ENCODE data around the gene SEPHS2.
"Not testable (repeated sequence)": the region's sequence is repeated elsewhere in the genome, so short reads cannot be mapped to it uniquely, and the experiment has no call there.

The SEPHS2 gene

DNA sequence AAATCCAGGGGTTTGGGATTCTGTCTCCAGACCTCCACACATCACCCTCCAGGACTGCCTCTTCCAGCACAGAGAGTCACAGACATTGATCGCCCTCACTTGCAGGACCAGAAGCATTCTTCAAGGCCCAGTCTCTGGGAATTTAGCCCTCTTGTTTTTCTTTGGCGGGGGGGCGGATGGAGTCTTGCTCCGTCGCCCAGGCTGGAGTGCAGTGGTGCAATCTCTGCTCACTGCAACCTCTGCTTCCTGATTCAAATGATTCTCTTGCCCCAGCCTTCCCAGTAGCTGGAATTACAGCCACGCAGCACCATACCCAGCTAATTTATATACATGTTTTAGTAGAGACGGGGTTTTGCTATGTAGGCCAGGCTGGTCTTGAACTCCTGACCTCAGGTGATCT is 18.4 kb upstream of the SEPHS2 start:
- DNase-seq = no peak

DNA sequence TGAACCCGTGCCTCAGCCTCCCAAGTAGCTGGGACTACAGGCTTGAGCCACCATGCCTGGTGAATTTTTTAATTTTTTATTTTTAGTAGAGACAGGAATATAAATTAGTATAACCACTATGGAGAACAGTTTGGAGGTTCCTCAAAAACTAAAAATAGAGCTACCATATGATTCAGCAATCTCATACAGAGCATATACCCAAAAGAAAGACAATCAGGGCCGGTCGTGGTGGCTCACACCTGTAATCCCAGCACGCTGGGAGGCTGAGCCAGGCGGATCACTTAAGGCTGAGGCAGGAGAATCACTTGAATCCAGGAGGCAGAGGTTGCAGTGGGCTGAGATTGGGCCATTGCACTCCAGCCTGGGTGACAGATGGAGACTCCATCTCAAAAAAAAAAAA is 15.8 kb upstream of the SEPHS2 start:
- DNase-seq = not testable (repeated sequence)

GRCh38 chr16:30459456-30459855 is 13.8 kb upstream of the SEPHS2 start:
- DNase-seq = no peak

GRCh38 chr16:30458561-30459394 is 13.1 kb upstream of the SEPHS2 start:
- DNase-seq = no peak

DNA sequence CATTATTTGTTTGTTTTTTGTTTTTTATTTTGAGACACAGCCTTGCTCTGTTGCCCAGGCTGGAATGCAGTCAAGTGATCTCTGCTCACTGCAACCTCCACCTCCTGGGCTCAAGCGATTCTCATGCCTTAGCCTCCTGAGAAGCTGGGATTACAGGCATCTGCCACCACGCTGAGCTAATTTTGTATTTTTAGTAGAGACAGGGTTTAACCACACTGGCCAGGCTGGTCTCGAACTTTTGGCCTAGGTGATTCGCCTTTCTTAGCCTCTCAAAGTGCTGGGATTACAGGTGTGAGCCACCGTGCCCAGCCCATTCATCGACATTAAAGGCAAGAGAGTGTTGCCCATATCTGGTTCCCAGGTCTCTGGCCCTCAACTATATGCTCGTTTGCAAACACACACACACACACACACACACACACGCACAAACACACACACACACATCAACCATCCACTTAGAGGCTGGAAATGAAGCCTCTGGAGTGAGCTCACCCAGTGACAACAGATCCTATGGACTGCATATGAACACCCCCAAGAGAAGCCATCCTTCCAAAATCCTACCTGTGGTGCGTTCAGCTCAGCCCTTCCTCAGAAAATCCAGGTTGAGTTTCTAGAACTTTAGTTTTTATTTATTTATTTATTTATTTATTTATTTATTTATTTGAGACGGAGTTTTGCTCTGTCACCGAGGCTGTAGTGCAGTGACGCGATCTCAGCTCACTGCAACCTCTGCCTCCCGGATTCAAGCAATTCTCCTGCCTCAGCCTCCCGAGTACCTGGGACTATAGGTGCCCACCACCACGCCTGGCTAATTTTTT is 12.3 kb upstream of the SEPHS2 start:
- no peak for DNase-seq

GRCh38 chr16:30457256-30457655 is 11.6 kb upstream of the SEPHS2 start:
- DNase-seq = no peak

GRCh38 chr16:30456302-30456701 is 10.6 kb upstream of the SEPHS2 start:
- DNase-seq = no peak

DNA sequence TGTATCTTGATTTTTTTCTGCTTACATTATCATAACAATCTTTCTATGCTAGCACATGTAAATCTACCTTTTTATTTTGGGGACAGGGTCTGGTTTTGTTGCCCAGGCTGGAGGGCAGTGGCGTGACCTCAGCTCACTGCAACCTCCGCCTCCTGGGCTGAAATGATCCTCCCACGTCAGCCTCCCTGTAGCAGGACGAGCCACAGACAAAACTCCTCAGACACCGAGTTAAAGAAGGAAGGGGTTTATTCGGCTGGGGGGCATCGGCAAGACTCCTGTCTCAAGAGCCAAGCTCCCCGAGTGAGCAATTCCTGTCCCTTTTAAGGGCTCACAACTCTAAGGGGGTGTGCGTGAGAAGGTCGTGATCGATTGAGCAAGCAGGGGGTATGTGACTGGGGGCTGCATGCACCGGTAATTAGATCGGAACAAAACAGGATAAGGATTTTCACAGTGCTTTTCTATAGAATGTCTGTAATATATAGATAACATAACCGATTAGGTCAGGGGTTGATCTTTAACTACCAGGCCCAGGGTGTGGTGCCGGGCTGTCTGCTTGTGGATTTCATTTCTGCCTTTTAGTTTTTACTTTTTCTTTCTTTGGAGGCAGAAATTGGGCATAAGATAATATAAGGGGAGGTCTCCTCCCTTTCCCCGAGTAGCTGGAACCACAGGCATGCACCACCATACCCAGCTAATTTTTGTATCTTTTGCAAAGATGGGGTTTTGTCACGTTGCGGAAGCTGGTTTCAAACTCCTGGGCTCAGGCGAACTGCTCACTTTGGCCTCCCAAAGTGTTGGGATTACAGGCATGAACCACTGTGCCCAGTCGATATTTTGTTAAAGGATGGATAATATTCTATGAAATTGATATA is 7.3 kb upstream of the SEPHS2 start:
- not testable (repeated sequence) for DNase-seq

- no peak for DNase-seq
Observed at GRCh38 chr16:30449116-30449435, 3.4 kb upstream of the SEPHS2 start.

- DNase-seq = no peak
Observed at GRCh38 chr16:30447512-30448226, 2.0 kb upstream of the SEPHS2 start.

DNA sequence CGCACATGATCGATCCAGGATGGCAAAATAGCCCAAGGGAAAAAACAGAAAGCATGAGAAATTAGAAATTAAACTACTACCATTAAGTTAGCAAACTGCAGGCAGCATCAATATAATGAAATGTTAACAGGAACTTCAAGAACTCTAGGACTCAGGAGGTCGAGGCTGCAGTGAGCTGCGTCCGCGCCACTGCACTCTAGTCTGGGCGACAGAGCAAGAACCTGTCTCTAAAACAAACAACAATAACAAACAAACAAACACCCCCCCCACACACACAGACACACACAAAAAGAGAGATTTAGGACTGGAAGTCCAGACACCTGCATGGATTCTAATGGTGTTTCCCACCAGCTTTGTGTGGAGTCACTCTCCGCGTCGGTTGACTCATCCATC is 525 bp upstream of the SEPHS2 start:
- peak in 1 of 3 experiments; percentile 41 for DNase-seq

DNA sequence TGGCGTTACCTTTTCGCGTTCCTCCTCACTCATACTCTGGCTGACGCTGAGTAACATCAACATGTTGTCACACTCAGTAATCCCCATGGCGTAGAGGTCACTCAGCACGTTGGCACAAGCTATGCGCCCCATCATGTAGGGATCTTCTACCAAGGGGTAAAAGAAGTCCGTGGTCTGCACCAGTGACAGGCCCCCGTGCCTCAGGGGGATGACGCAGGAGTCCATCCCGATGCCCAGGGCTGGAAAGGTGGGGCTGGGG is 596 bp downstream of the SEPHS2 start:
- no peak for DNase-seq

- DNase-seq = peak in 1 of 3 experiments; percentile 11
Observed at GRCh38 chr16:30444231-30445148, 1.2 kb downstream of the SEPHS2 start.

- no peak for DNase-seq
Observed at GRCh38 chr16:30443631-30444030, 2.0 kb downstream of the SEPHS2 start.

GRCh38 chr16:30439720-30440348 is 5.8 kb downstream of the SEPHS2 start:
- no peak for DNase-seq

- no peak for DNase-seq
Observed at GRCh38 chr16:30438835-30439234, 6.8 kb downstream of the SEPHS2 start.

DNA sequence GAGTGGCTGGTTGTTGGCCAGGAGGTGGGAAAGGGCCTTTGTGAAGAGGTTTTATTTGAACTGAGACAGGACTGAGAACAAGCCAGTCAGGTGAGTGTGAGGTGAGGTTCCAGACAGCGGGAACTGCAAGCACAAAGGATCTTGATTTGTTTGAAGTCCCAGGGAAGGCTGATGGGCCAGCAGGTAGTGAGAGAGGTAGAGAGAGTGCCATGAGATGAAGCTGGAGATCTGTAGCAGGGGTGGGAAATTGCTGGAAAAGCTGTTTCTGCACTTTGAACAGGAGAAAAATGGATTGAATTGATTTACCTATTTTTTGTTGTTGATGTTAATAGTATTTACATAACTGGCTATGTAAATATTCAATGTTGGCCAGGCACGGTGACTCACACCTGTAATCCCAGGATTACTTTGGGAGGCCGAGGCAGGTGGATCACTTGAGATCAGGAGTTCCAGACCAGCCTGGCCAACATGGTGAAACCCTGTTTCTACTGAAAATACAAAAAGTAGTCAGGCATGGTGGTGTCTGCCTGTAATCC is 8.1 kb downstream of the SEPHS2 start:
- DNase-seq = peak; percentile 22 to 70 (median 40)

- DNase-seq = no peak
Observed at GRCh38 chr16:30434852-30435251, 10.8 kb downstream of the SEPHS2 start.

GRCh38 chr16:30430428-30430970 is 15.2 kb downstream of the SEPHS2 start:
- DNase-seq = peak in 1 of 3 experiments; percentile 20

DNA sequence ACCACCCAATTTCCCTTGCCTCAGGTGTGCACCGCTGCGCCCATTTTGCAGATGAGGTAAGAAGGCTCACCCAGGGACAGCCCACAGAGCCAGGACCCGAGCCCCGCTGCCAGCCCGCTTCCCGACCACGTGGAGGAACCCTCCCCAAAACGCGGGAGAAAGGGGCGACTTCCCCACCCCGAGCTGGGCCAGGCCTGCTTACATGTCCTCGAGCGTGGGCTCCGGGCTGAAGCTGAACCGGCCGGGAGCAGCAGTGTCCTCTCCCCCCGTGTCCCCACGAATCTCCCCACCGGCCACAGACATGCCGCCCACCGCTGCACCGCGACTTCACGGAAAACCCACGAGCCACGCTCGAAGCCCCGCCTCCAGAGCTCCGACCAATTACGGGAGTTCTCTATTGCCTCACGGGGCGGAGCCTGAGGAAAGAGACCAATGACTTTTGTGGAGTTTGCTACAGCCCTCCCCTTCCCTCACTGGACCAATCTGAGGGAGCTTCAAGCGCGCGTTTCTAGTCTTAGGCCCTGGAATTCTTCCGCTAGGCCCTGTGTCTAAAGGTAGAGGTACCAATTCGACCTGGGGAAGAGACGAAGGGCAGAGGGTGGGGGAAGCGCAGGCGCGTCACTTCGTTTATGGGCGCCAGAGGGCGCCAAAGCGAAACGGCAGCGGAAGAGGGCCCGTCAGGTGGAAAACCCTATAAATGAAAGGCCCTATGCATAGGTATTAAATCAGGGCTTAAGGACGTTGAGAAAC is 15.8 kb downstream of the SEPHS2 start, which contains the start of gene DCTPP1:
DCTPP1 (minus strand) TSS at position 353 of the 750 bp plus-strand sequence; CDS start at position 303, 50 bp downstream.
- peak; percentile 94 to 100 (median 98) for DNase-seq

Measured in NCI-H1417 (cell line).